Activated CD8-positive, alpha-beta T cell treated with anti-CD3 and anti-CD28 coated beads for 36 hours (primary cell): ENCODE data around the gene PKD1L1. TPM values are rescaled to one million over a fixed set of nuclear protein-coding genes. Genes with fewer than 3 reads are reported as not detected.

ENCODE experiments used
- ATAC-seq: fragments of 200-7000 bp; cut with Tn5 transposase; one replicate; pipeline ENCODE4 v1.10.0; 2021; ENCODE audit warnings: mild to moderate bottlenecking, moderate library complexity
- CTCF ChIA-PET: fragments of 350-600 bp; sonication (Branson Sonifier 250); formaldehyde crosslinking; loops from one replicate; lab custom pipeline; 2021; ENCODE audit warnings: antibody characterized with exemption; lab: Charles Lee
- POLR2A ChIA-PET: fragments of 350-600 bp; sonication (Branson Sonifier 250); formaldehyde crosslinking; loops from one replicate; lab custom pipeline; 2021; ENCODE audit warnings: antibody characterized with exemption; lab: Charles Lee
- DNase-seq: peaks from one replicate; pipeline ENCODE4 v3.0.0-alpha.2; 2020
- H3K27ac Mint-ChIP-seq: one replicate; pipeline ENCODE4 v1.8.0; 2021; ENCODE audit warnings: mild to moderate bottlenecking, mixed read lengths
- H3K27me3 Mint-ChIP-seq: one replicate; pipeline ENCODE4 v1.8.0; 2021; ENCODE audit warnings: mixed read lengths
- H3K36me3 Mint-ChIP-seq: one replicate; pipeline ENCODE4 v1.8.0; 2021; ENCODE audit warnings: low read depth, mixed read lengths
- H3K4me1 Mint-ChIP-seq: one replicate; pipeline ENCODE4 v1.8.0; 2021; ENCODE audit warnings: low read depth, mixed read lengths
- H3K4me3 Mint-ChIP-seq: one replicate; pipeline ENCODE4 v1.8.0; 2021; ENCODE audit warnings: mild to moderate bottlenecking, moderate library complexity, mixed read lengths
- H3K9me3 Mint-ChIP-seq: one replicate; pipeline ENCODE4 v1.8.0; 2021; ENCODE audit warnings: mixed read lengths
- intact Hi-C: fragments of 100-400 bp; cut with micrococcal nuclease; formaldehyde crosslinking; loops from one replicate; pipeline ENCODE4 v1.10.0; 2022
- total RNA-seq, 2 experiments: library from RNA; stranded (reverse); gene quantifications; one replicate each; pipeline ENCODE4 v1.2.3, GENCODE V29; 2021
- TF ChIP-seq, protein P1 (sequence below): fragments of 200-600 bp; IDR thresholded peaks from one replicate; pipeline ENCODE4 v1.8.0; 2022; ENCODE audit warnings: antibody characterized with exemption, mild to moderate bottlenecking

Gene PKD1L1
- total RNA-seq, 2 experiments from 2014 or later, result 0.09 to 0.20 TPM

DNA sequence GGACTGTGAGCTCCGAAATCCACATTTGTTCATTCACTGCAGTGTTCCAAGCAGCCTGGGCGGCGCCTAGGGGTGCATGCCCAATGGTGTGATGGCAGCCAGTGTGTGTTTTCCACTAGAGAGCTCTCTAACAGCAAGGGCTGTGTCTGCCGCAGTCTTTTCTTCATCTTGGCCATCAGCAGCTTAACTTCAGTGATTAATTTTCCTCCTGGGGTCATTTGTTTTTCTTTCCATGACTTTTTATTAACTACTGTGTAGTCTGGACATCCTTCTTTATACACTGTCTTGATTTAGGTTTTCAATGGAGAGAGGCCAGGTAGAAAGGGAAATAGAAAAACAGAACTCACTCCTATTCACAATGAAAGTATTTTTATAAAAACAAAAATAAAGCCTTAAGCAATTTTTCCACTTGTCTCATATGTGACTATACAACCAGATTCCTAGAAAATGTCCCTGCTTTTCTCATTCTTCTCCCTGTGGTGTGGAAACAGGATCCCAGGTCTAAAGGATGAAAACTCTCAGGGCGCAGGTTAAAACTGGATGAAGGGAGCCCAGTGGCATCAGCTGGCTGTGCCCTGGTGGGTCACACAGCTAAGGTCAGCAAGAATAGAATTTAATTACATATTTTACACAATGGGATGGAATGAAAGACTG lies 176.8 kb downstream of the PKD1L1 start:
- intact Hi-C loops, result no loop called here
- Mint-ChIP-seq H3K27ac (no peak overlapping the region), H3K9me3 (no peaks in the 10 kb centered on the region), H3K36me3 (no peaks in the 10 kb centered on the region), H3K4me3 (no peak overlapping the region), H3K4me1 (no peaks in the 10 kb centered on the region), H3K27me3 (no peaks in the 10 kb centered on the region)
- DNase-seq (no peak), ATAC-seq (no peak)
- TF ChIP-seq, protein P1, sequence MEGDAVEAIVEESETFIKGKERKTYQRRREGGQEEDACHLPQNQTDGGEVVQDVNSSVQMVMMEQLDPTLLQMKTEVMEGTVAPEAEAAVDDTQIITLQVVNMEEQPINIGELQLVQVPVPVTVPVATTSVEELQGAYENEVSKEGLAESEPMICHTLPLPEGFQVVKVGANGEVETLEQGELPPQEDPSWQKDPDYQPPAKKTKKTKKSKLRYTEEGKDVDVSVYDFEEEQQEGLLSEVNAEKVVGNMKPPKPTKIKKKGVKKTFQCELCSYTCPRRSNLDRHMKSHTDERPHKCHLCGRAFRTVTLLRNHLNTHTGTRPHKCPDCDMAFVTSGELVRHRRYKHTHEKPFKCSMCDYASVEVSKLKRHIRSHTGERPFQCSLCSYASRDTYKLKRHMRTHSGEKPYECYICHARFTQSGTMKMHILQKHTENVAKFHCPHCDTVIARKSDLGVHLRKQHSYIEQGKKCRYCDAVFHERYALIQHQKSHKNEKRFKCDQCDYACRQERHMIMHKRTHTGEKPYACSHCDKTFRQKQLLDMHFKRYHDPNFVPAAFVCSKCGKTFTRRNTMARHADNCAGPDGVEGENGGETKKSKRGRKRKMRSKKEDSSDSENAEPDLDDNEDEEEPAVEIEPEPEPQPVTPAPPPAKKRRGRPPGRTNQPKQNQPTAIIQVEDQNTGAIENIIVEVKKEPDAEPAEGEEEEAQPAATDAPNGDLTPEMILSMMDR, result no peak
- POLR2A ChIA-PET, result no interaction called here
- CTCF ChIA-PET, result no interaction called here

DNA sequence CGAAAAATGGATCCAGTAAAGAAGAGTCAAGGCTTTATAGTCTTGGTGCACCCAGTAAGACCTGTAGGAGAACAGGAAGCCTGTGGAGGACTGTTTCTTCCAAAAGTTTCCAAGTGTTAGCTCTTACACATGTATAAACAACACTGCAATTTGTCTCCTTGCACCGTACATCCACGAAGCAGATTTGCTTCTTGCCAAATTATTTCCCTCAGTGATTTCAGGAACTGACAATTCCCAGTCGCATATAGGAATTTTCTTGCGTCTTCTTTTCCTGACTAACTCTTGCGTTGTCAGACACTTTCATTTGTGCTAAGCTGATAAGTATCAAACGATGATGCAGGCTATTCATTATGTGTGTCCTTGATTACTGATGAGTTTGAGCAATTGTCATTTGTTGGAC lies 182.1 kb downstream of the PKD1L1 start:
- Mint-ChIP-seq H3K27me3 (no peaks in the 10 kb centered on the region), H3K9me3 (no peaks in the 10 kb centered on the region), H3K4me3 (no peak overlapping the region), H3K27ac (no peak overlapping the region), H3K36me3 (no peaks in the 10 kb centered on the region), H3K4me1 (no peaks in the 10 kb centered on the region)
- ATAC-seq, result no peak
- CTCF ChIA-PET, result no interaction called here
- DNase-seq, result no peak
- POLR2A ChIA-PET, result no interaction called here
- intact Hi-C loops, result no loop called here
- TF ChIP-seq, protein P1, result no peak

DNA sequence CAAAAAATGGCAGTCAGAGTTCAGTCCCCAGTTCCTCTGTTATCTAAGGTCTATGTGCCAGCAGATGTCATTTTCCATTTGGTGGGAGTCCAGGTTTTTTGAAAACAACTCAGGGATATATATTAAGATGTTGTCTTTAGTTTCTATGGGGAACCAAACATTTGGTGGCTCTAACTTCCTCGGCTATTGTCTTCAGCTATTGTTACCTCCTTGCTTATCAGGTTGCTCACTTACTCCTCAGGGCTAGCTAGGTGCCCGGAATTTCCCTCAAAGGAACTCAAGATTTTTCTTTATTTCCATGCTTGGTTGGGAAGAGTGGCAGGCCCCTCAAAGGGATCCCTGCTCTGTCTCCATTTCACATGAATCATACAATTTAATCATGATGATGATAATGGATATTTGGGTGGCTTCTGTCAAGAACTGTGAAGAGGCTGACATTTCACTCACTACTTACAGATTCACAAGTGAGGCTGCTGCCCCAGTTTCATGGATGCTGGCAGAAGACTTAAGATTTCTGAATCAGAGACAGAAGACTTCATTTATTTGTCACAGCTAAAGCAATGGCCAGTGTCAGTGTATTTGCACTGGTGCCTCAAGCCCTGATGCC lies 182.8 kb downstream of the PKD1L1 start:
- intact Hi-C loops, result no loop called here
- CTCF ChIA-PET, result no interaction called here
- DNase-seq (no peak), ATAC-seq (no peak)
- Mint-ChIP-seq H3K36me3 (no peaks in the 10 kb centered on the region), H3K9me3 (no peaks in the 10 kb centered on the region), H3K27ac (no peak overlapping the region), H3K4me1 (no peaks in the 10 kb centered on the region), H3K27me3 (no peaks in the 10 kb centered on the region), H3K4me3 (no peak overlapping the region)
- TF ChIP-seq, protein P1, result no peak
- POLR2A ChIA-PET, result no interaction called here

DNA sequence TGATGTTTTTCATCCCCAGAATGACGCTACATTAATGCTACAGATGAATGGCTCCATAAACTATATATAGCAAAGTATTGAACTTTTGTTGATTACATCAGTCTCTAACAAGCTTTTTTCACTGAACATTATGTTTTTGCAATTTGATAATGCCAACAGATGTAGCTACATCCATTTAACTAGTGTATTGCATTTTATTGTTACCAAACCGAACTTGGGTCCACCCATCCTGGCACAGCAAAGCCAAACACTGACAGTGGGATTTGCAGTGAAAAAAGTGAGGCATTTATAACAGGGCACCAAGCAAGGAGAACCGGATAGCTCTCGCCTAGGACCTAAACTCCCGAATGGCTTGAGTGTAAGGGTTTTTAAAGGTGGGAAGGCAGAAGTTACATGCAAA lies 183.5 kb downstream of the PKD1L1 start:
- H3K36me3 Mint-ChIP-seq, result no peaks in the 10 kb centered on the region
- ATAC-seq, result no peak
- ChIA-PET CTCF (no interaction called here), POLR2A (no interaction called here)
- no peaks in the 10 kb centered on the region for H3K9me3 Mint-ChIP-seq
- intact Hi-C loops, result no loop called here
- no peaks in the 10 kb centered on the region for H3K4me1 Mint-ChIP-seq
- TF ChIP-seq, protein P1, result no peak
- H3K4me3 Mint-ChIP-seq, result no peak overlapping the region
- DNase-seq, result no peak
- H3K27me3 Mint-ChIP-seq, result no peaks in the 10 kb centered on the region
- H3K27ac Mint-ChIP-seq, result no peak overlapping the region

DNA sequence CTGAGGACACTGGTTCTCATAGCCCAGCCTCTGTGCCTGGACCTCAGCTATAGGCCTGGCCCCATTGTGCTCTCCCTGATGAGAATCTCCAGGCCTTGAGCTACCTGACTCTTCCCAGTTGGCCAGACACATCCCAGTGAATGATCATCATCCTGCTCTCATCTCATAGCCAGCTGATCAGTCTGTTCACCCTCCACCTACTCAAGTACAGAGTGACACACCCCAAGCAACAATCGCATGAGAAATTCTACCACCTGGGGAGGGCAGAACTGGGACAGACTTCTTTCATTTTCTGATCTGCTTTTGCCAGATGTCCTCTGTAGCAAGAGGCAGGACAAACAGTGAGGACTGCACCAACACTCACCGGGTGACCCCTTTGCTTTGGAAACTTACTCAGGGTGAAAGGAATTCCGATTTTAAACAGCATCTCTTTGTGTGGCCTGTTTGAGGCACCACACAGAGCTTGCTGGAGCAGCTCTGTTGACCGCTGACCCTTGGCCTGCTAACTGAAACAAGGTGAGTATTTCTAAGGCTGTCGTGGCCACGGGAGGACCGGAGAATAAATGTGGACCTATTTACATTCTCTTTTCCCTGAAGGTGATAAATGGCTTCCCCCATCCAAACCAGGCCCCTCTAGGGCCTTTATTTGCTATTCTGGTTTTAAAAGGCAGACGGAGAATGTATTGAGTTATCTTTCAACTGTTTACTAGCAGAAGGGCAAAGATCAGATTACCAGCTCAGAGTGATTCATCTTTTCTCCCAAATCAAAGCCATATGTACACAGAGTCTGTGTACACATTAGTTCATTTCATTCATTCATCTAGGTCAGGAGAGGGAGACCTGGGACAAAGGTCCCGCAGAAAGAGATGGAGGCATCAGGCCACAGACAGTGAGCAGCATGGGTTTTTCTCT lies 184.9 kb downstream of the PKD1L1 start:
- ChIA-PET CTCF (no interaction called here), POLR2A (no interaction called here)
- DNase-seq (no peak), ATAC-seq (no peak)
- intact Hi-C loops, result no loop called here
- no peaks in the 10 kb centered on the region for H3K9me3 Mint-ChIP-seq
- H3K4me1 Mint-ChIP-seq, result no peaks in the 10 kb centered on the region
- TF ChIP-seq, protein P1, result no peak
- no peak overlapping the region for H3K4me3 Mint-ChIP-seq
- no peaks in the 10 kb centered on the region for H3K27me3 Mint-ChIP-seq
- no peak overlapping the region for H3K27ac Mint-ChIP-seq
- no peaks in the 10 kb centered on the region for H3K36me3 Mint-ChIP-seq
